ENCODE data around the gene ARHGAP15. TPM values are rescaled to one million over a fixed set of nuclear protein-coding genes. Genes with fewer than 3 reads are reported as not detected.

The ARHGAP15 gene
- polyA plus RNA-seq, 1 donor from 2014 or later, result 0.30 TPM

DNA sequence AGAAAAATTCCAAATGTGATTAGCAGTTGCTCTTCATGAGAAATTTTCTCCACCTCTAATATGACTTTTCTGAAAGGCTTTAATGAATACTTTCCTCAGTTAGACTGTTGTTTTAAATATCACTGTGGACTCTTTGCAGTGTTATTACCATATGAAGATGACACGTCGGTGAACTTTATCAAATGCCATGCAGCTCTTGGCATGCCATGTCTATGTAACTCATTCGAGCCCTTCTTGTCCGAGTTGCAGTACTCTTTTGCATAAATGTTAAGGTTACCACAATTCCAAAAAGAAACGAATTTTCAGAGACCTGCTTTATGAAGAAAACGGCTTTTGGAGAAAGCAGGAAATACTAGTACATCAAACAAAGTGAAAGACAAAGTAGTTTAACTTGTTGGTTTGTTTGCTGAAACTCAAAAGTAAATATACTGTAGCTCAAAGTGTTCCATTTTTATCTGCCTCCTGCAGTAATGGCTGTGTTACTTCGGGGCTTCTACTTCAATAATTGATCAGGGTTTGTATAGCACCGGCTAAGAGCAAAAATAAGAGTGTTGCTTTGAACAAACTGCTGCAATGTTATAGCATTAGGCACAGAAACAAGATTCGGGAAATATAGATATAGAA lies 204.1 kb downstream of the ARHGAP15 start:
- Histone ChIP-seq H3K4me3 (ENCODE audit: low read length) (no peak overlapping the region), H2AFZ (ENCODE audit: low read depth, low read length) (no peak overlapping the region), H3K4me2 (ENCODE audit: low read length) (no peak overlapping the region), H3K79me2 (replicated peaks; ENCODE audit: insufficient read depth, low read length) (no peaks in the 10 kb centered on the region), H3K36me3 (ENCODE audit: insufficient read depth, low read length) (no peaks in the 10 kb centered on the region), H3K27me3 (ENCODE audit: insufficient read depth, low read depth, low read length) (no peaks in the 10 kb centered on the region), H4K20me1 (ENCODE audit: insufficient read depth) (no peaks in the 10 kb centered on the region), H3K27ac (ENCODE audit: low read length) (no peak overlapping the region), H3F3A (ENCODE audit: insufficient read depth, low read length, poor library complexity, severe bottlenecking) (no peaks in the 10 kb centered on the region), H3K9me3 (ENCODE audit: low read length) (no peaks in the 10 kb centered on the region), H3K9me2 (ENCODE audit: insufficient read depth, low read length) (no peaks in the 10 kb centered on the region), H3K9ac (ENCODE audit: low read length) (no peak overlapping the region)
- TF ChIP-seq EZH2 (IDR thresholded peaks at IDR 0.05; ENCODE audit: borderline replicate concordance, insufficient read depth, low read length, poor library complexity, severe bottlenecking) (no peak), SMC3 (conservative IDR thresholded peaks at IDR 0.05; ENCODE audit: poor library complexity) (no peak), POLR2AphosphoS5 (IDR thresholded peaks at IDR 0.05) (no peak), MXI1 (conservative IDR thresholded peaks at IDR 0.05; ENCODE audit: poor library complexity, severe bottlenecking) (no peak), TAF1 (IDR thresholded peaks at IDR 0.05; ENCODE audit: low read depth) (no peak), RAD21 (conservative IDR thresholded peaks at IDR 0.05) (no peak)
- TF ChIP-seq, protein P1, sequence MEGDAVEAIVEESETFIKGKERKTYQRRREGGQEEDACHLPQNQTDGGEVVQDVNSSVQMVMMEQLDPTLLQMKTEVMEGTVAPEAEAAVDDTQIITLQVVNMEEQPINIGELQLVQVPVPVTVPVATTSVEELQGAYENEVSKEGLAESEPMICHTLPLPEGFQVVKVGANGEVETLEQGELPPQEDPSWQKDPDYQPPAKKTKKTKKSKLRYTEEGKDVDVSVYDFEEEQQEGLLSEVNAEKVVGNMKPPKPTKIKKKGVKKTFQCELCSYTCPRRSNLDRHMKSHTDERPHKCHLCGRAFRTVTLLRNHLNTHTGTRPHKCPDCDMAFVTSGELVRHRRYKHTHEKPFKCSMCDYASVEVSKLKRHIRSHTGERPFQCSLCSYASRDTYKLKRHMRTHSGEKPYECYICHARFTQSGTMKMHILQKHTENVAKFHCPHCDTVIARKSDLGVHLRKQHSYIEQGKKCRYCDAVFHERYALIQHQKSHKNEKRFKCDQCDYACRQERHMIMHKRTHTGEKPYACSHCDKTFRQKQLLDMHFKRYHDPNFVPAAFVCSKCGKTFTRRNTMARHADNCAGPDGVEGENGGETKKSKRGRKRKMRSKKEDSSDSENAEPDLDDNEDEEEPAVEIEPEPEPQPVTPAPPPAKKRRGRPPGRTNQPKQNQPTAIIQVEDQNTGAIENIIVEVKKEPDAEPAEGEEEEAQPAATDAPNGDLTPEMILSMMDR (IDR thresholded peaks at IDR 0.05; ENCODE audit: poor library complexity, severe bottlenecking), result no peak
- TF ChIP-seq, protein P2, sequence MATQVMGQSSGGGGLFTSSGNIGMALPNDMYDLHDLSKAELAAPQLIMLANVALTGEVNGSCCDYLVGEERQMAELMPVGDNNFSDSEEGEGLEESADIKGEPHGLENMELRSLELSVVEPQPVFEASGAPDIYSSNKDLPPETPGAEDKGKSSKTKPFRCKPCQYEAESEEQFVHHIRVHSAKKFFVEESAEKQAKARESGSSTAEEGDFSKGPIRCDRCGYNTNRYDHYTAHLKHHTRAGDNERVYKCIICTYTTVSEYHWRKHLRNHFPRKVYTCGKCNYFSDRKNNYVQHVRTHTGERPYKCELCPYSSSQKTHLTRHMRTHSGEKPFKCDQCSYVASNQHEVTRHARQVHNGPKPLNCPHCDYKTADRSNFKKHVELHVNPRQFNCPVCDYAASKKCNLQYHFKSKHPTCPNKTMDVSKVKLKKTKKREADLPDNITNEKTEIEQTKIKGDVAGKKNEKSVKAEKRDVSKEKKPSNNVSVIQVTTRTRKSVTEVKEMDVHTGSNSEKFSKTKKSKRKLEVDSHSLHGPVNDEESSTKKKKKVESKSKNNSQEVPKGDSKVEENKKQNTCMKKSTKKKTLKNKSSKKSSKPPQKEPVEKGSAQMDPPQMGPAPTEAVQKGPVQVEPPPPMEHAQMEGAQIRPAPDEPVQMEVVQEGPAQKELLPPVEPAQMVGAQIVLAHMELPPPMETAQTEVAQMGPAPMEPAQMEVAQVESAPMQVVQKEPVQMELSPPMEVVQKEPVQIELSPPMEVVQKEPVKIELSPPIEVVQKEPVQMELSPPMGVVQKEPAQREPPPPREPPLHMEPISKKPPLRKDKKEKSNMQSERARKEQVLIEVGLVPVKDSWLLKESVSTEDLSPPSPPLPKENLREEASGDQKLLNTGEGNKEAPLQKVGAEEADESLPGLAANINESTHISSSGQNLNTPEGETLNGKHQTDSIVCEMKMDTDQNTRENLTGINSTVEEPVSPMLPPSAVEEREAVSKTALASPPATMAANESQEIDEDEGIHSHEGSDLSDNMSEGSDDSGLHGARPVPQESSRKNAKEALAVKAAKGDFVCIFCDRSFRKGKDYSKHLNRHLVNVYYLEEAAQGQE (IDR thresholded peaks at IDR 0.05; ENCODE audit: borderline replicate concordance), result no peak

DNA sequence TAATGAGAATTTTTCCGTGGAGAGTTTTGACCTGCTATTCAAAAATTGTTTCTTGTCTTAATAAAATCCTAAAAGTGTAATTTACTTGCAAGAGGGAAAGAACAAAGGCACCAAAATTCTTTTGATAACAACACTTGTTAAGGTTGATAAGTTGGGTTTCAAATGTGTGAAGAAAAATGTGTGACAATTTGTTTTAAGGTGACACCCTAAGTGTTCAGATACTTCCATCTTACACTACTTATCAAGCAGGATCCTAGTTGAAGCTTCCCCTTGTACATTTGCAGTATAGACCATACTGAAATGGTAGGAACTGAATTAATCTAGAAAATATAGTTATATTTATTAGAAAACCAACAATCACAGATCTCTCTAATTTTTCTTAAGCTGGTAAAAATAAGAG lies 204.6 kb downstream of the ARHGAP15 start:
- TF ChIP-seq, protein P2 (IDR thresholded peaks at IDR 0.05; ENCODE audit: borderline replicate concordance), result no peak
- TF ChIP-seq EZH2 (IDR thresholded peaks at IDR 0.05; ENCODE audit: borderline replicate concordance, insufficient read depth, low read length, poor library complexity, severe bottlenecking), result no peak
- TF ChIP-seq, protein P1 (IDR thresholded peaks at IDR 0.05; ENCODE audit: poor library complexity, severe bottlenecking), result no peak
- no peak for TF ChIP-seq TAF1 (IDR thresholded peaks at IDR 0.05; ENCODE audit: low read depth)
- no peak for TF ChIP-seq POLR2AphosphoS5 (IDR thresholded peaks at IDR 0.05)
- no peak for TF ChIP-seq RAD21 (conservative IDR thresholded peaks at IDR 0.05)
- no peak for TF ChIP-seq SMC3 (conservative IDR thresholded peaks at IDR 0.05; ENCODE audit: poor library complexity)
- no peak for TF ChIP-seq MXI1 (conservative IDR thresholded peaks at IDR 0.05; ENCODE audit: poor library complexity, severe bottlenecking)
- TF ChIP-seq EP300 (conservative IDR thresholded peaks at IDR 0.05; ENCODE audit: poor library complexity, severe bottlenecking), result no peak
- Histone ChIP-seq H3K9ac (ENCODE audit: low read length) (no peak overlapping the region), H2AFZ (ENCODE audit: low read depth, low read length) (no peak overlapping the region), H3K9me3 (ENCODE audit: low read length) (no peaks in the 10 kb centered on the region), H3K9me2 (ENCODE audit: insufficient read depth, low read length) (no peaks in the 10 kb centered on the region), H3K79me2 (replicated peaks; ENCODE audit: insufficient read depth, low read length) (no peaks in the 10 kb centered on the region), H3K36me3 (ENCODE audit: insufficient read depth, low read length) (no peaks in the 10 kb centered on the region), H3K27ac (ENCODE audit: low read length) (no peak overlapping the region), H4K20me1 (ENCODE audit: insufficient read depth) (no peaks in the 10 kb centered on the region), H3K4me2 (ENCODE audit: low read length) (no peak overlapping the region), H3F3A (ENCODE audit: insufficient read depth, low read length, poor library complexity, severe bottlenecking) (no peaks in the 10 kb centered on the region), H3K27me3 (ENCODE audit: insufficient read depth, low read depth, low read length) (no peaks in the 10 kb centered on the region), H3K4me3 (ENCODE audit: low read length) (no peak overlapping the region)
